Activated CD8-positive, alpha-beta memory T cell treated with anti-CD3 and anti-CD28 coated beads, Interleukin-2, amount 50 U/mL, for 1 hour (primary cell): Measurements from ENCODE around the gene CFAP54.

ENCODE experiments used
- DNase-seq: peaks from one replicate; pipeline ENCODE4 v3.0.0-alpha.2; 2020; ENCODE audit errors: extremely low read depth

CFAP54 gene

DNA sequence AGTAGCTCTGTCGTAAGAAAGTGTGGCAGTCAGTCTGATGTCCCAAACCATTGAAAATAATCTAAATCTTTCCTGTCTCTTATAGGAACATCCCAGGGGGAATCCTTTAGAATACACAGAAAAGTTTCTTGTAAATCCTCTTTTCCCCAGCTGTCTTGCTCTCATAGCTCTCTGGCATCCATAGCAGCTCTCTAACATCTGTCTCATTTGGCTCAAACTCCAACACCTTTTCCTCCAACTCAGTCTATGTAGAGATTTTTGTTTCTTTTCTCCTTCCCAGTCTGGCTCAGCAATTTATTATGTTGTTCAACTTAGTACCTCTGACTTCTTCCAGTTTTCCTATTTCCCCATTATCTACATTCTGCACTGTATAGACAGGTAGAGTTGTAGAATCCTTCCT, 333.3 kb downstream of the CFAP54 start:
- no peak for DNase-seq

DNA sequence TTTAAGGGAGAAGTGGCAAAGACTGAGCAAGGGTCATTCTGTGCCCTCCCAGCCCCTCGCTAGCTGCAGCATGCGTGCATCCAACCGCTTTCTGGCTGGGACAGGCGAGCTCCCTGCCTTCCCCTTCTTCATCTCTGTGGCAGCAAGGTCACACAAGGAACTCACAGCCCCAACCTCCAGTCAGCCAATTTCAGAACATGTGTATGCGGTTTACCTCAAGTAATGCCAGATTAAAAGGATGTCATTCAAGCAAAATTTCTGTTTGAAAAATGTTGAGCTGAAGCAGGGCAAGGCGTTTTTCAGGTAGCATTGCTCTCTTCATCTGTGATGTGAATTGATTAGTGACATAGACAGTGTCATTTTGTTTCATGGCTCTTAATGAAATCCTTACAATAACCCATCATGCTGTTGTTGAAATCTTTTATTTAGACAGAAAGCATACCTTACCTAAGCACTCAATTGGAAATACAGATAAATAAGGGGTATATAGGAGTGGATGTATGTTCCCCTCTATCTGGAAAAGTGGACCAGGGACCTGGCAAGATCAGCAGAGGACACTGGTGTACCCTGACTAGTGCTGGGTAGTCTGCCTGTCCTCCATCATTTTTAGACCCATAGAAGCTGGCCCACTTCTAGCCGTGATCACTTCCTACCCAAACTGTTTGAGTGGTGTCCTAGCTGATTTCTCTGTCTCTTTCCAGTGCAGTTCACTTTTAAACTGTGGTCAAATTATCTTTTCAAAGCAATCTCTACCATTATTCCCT, 334.9 kb downstream of the CFAP54 start:
- DNase-seq = no peak

GRCh38 chr12:96824838-96825236, 335.5 kb downstream of the CFAP54 start:
- DNase-seq = no peak

GRCh38 chr12:96828169-96828789, 338.9 kb downstream of the CFAP54 start:
- no peak for DNase-seq

DNA sequence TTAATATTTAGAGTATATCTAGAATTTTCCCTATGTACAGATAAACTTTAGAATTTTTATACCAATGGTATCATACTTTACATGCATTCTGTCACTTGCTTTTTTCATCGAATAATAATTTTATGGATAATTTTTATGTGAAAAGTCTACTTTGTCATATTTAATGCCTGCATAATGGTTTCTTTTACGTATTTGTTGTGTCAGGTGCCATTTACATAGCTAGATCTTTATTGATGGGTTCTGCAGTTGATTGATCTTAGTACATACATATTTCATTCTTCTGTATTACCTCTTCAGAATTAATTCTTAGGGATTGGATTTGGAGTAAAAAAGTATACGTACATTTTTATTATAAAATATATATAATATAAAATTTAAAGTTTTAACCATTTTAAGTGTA, 340.0 kb downstream of the CFAP54 start:
- no peak for DNase-seq

GRCh38 chr12:96831346-96831745, 342.0 kb downstream of the CFAP54 start:
- no peak for DNase-seq

DNA sequence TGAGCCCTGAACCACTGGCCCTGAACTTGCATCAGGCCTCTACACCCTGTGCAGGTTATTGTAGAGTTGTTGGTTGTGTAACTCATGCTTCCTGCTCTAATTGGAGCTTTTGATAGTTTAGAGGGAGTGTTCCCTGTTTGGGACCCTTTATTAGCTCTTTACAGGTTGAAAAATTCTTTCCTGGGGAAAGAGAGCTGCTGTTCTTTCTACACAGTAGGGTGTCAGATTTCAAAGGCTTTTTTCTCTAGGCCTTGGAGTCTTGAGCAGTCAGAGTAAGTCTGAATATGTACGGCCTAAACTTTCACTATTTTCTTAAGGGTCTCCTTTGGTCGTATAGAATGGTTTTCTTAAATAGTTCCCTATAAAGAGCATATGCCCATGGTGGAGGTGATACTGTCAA, 356.9 kb downstream of the CFAP54 start:
- no peak for DNase-seq

DNA sequence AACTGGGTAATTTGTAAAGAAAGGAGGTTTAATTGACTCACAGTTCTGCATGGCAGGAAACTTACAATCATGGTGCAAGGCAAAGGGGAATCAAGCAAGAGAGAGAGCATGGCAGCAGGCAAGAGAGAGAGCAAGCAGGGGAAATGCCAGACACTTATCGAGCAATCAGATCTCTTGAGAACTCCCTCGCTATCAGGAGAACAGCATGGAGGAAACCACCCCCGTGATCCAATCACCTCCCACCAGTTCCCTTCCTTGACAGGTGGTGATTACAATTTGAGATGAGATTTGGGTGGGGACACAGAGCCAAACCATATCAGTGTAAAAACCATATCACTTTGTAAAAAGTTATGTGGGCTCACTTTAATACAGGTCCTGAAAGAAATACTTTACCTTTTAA, 361.3 kb downstream of the CFAP54 start:
- no peak for DNase-seq

DNA sequence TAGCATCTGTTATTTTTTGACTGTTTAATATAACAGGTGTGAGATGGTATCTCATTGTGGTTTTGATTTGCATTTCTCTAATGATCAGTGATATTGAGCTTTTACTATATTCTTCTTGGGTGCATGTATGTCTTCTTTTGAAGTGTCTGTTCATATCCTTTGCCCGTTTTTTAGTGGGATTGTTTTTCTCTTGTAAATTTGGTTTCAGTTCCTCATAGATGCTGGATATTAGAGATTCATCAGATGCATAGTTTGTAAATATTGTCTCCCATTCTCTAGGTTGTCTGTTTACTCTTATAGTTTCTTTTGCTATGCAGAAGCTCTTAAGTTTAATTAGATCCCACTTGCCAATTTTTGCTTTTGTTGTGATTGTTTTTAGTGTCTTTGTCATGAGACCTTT, 368.8 kb downstream of the CFAP54 start:
- no peak for DNase-seq

DNA sequence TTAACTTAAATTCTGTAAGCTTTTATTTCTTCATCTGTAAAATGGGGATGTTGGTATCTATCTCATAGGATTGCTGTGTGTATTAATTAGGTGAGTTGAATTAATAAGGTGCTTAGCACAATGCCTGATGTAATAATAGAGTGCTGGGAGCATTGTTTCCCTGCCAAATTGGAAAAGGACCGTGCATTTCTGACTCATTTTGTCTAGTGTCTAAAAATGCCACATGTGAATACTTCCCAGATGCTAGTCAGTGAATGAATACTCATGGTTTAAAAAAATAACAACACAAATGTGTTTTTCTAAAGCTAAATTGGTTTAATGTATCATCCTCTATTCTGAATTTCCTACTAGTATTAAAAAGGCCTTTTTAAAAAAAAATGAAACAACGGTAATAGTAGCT, 372.3 kb downstream of the CFAP54 start:
- DNase-seq = no peak

DNA sequence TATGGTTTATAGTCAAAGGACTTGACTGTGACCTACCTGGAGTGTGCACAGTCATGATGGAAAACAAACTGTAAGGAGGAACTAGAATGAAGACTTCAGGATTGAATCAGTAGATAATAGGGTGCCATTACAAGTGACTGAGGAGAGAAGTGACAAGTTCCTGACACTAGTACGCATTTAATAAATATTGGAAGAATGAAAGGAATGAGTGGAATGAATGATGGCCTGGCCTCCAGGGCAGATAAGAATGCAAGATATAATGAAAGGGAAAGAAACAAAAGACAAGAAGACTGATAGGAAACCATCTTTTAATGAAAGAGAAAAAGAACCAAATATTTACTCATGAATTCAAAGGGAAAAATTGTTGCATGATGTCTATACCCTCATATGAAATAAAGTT, 372.9 kb downstream of the CFAP54 start:
- no peak for DNase-seq

DNA sequence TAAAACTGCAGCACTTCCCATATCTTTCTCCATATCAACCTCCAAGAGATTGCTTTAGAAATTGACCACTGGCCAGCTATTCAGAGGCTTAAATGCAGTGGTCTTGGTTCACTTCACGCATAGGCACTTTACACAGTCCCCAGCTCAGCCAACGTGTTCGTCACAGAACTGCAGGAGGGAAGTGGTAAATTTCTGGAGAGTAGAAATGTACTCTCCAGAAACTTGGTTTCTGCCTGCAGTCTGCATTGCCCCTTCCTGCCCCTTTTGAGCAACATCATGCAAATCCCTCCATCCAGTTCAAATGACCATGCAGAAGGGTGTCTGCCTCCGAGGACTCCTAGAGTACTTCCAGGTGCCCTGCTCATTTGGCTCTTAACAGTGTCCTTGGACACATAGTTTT, 375.0 kb downstream of the CFAP54 start:
- no peak for DNase-seq

GRCh38 chr12:96866801-96867590, 377.6 kb downstream of the CFAP54 start:
- DNase-seq = no peak

- DNase-seq = no peak
These were observed 381.6 kb downstream of the CFAP54 start for GRCh38 chr12:96870946-96871345.

GRCh38 chr12:96872961-96873360, 383.6 kb downstream of the CFAP54 start:
- no peak for DNase-seq

DNA sequence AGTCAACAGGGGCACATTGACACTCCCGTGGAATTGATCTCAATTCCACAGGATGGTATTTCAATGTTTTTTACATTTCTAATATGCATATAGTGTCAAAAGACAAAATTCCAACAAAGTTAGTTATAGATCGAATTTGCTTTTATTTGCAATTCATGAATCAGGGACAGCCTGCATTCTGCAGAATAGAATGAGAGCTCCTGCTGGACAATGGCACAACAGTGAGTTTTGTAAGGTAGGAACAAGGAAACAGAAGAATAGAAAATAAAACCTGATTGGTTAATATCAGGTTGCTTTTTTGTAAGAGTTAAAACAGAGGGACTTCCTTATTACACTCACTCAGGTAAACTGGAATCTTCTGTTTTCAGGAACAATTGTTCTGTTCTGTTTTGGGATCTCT, 384.8 kb downstream of the CFAP54 start:
- DNase-seq = no peak

- DNase-seq = no peak
These were observed 387.6 kb downstream of the CFAP54 start for GRCh38 chr12:96876966-96877365.

DNA sequence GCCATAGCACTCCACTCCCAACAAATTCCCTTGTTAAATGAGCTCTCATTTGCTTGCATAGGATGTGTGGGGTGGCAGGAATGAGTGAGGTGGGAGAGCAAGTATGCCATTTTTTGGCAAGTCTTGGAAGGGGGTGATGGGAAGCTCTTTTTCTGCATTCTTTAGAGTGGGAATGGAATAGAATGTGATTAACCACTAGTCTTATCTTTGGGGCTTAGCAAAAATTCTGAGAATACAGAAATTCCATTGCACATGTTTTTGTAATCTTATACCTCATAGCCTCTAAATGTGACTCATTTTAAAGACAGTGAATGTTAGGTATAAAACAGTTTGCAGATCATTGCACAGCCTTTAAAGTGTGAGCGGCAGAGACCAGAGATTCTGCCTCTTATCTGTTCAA, 389.3 kb downstream of the CFAP54 start:
- DNase-seq = no peak

- no peak for DNase-seq
These were observed 389.9 kb downstream of the CFAP54 start for GRCh38 chr12:96879301-96879700.

- DNase-seq = no peak
These were observed 390.8 kb downstream of the CFAP54 start for GRCh38 chr12:96880220-96880619.

GRCh38 chr12:96881608-96882007, 392.2 kb downstream of the CFAP54 start:
- DNase-seq = no peak

GRCh38 chr12:96882862-96883261, 393.5 kb downstream of the CFAP54 start:
- no peak for DNase-seq

DNA sequence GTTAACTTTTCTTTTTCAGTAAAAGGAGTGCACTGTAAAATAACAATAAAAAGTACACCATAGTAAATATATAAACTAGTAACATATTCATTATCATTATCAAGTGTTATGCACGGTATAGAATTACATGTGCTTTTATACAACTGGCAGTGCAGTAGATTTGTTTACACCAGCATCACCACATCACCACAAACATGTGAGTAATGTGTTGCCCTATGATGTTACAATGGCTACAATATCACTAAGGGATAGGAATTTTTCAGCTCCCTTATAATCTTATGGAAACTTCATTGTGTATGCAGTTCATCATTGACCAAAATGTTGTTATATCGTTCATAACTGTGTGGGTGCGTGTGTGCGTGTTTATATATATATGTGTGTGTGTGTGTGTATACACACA, 394.2 kb downstream of the CFAP54 start:
- no peak for DNase-seq
